Measurements from ENCODE around the gene MEPCE.

MEPCE gene

GRCh38 chr7:100476903-100477870 is 47.6 kb downstream of the MEPCE start:
- H3K4me2 ChIP-seq (ENCODE audit: insufficient read depth, low read length, poor library complexity, severe bottlenecking) = peak overlapping the region; percentile 39
- no peak overlapping the region for H3K9ac ChIP-seq (ENCODE audit: low read depth, low read length, poor library complexity)
- no peaks in the 10 kb centered on the region for H3K27me3 ChIP-seq (ENCODE audit: control insufficient read depth in 3 of 3, insufficient read depth in 3 of 3, low read depth in 1 of 3, low read length in 3 of 3)
- H3K36me3 ChIP-seq (replicated peaks in 1 of 2; ENCODE audit: control insufficient read depth in 2 of 2, insufficient read depth in 2 of 2, low read length in 2 of 2) = peaks cover 2 to 29% of the 10 kb centered on the region in 2 donors
- DNase-seq (ENCODE audit: low spot score) = no peak
- peak overlapping the region; percentile 51 for H3K14ac ChIP-seq (ENCODE audit: low read length)
- H3K4ac ChIP-seq (ENCODE audit: low read length) = no peak overlapping the region
- peaks cover 6 to 24% of the 10 kb centered on the region in 2 donors for H3K4me1 ChIP-seq (ENCODE audit: control insufficient read depth in 2 of 2, insufficient read depth in 1 of 2, low read depth in 1 of 2, low read length in 2 of 2)
- H2BK120ac ChIP-seq (ENCODE audit: low read depth, low read length) = no peak overlapping the region
- no peak overlapping the region for H4K91ac ChIP-seq (ENCODE audit: low read depth, low read length, poor library complexity)
- no peak overlapping the region for H3K23ac ChIP-seq (ENCODE audit: low read depth, low read length, poor library complexity)
- H2BK12ac ChIP-seq (ENCODE audit: low read length) = no peak overlapping the region
- no peak overlapping the region for H2AFZ ChIP-seq (ENCODE audit: low read length)
- H3K4me3 ChIP-seq (ENCODE audit: low read length in 2 of 2) = peak overlapping the region in 1 of 2 donors; percentile 80
- peaks cover 6% of the 10 kb centered on the region for H3K79me1 ChIP-seq (ENCODE audit: low read depth, low read length)
- no peak overlapping the region for H2BK15ac ChIP-seq (ENCODE audit: low read length)
- peak overlapping the region; percentile 63 for H3K18ac ChIP-seq (ENCODE audit: low read length)
- no peak overlapping the region for H4K8ac ChIP-seq (ENCODE audit: low read depth, low read length)
- no peaks in the 10 kb centered on the region for H3K9me3 ChIP-seq (replicated peaks in 1 of 2; ENCODE audit: control insufficient read depth in 2 of 2, insufficient read depth in 1 of 2, low read depth in 1 of 2, low read length in 2 of 2)
- no peak overlapping the region for H2BK5ac ChIP-seq (ENCODE audit: low read length)
- peak overlapping the region; percentile 78 for H2AK5ac ChIP-seq (ENCODE audit: low read depth, low read length)
- H3K27ac ChIP-seq (replicated peaks; ENCODE audit: low read length) = no peak overlapping the region
- no CpG with 5 or more reads among the region's 30 CpGs for WGBS, 2 donors (ENCODE audit: extremely low coverage in 2 of 2, insufficient read length in 2 of 2, insufficient replicate concordance in 1 of 2)

- Histone ChIP-seq H3K4me3 (ENCODE audit: low read length in 2 of 2) (peak overlapping the region; percentile 80 to 93), H3K23ac (ENCODE audit: low read depth, low read length, poor library complexity) (no peak overlapping the region), H2AFZ (ENCODE audit: low read length) (no peak overlapping the region), H3K4me2 (ENCODE audit: insufficient read depth, low read length, poor library complexity, severe bottlenecking) (peak overlapping the region; percentile 83), H2AK5ac (ENCODE audit: low read depth, low read length) (peak overlapping the region; percentile 78), H3K9me3 (replicated peaks in 1 of 2; ENCODE audit: control insufficient read depth in 2 of 2, insufficient read depth in 1 of 2, low read depth in 1 of 2, low read length in 2 of 2) (no peaks in the 10 kb centered on the region), H3K27ac (replicated peaks; ENCODE audit: low read length) (no peak overlapping the region), H2BK120ac (ENCODE audit: low read depth, low read length) (no peak overlapping the region), H2BK15ac (ENCODE audit: low read length) (no peak overlapping the region), H4K91ac (ENCODE audit: low read depth, low read length, poor library complexity) (no peak overlapping the region), H3K18ac (ENCODE audit: low read length) (no peak overlapping the region), H2BK5ac (ENCODE audit: low read length) (no peak overlapping the region), H3K27me3 (ENCODE audit: control insufficient read depth in 3 of 3, insufficient read depth in 3 of 3, low read depth in 1 of 3, low read length in 3 of 3) (no peaks in the 10 kb centered on the region), H3K36me3 (replicated peaks in 1 of 2; ENCODE audit: control insufficient read depth in 2 of 2, insufficient read depth in 2 of 2, low read length in 2 of 2) (peaks cover 2 to 23% of the 10 kb centered on the region in 2 donors), H3K14ac (ENCODE audit: low read length) (peak overlapping the region; percentile 51), H3K9ac (ENCODE audit: low read depth, low read length, poor library complexity) (peak overlapping the region; percentile 60), H2BK12ac (ENCODE audit: low read length) (no peak overlapping the region), H3K4ac (ENCODE audit: low read length) (no peak overlapping the region), H4K8ac (ENCODE audit: low read depth, low read length) (no peak overlapping the region), H3K4me1 (ENCODE audit: control insufficient read depth in 2 of 2, insufficient read depth in 1 of 2, low read depth in 1 of 2, low read length in 2 of 2) (peaks cover 6 to 27% of the 10 kb centered on the region in 2 donors), H3K79me1 (ENCODE audit: low read depth, low read length) (peaks cover 6% of the 10 kb centered on the region)
- WGBS, 2 donors (ENCODE audit: extremely low coverage in 2 of 2, insufficient read length in 2 of 2, insufficient replicate concordance in 1 of 2) = no CpG with 5 or more reads among the region's 16 CpGs
- DNase-seq (ENCODE audit: low spot score) = no peak
Measured at GRCh38 chr7:100477871-100478267, 48.2 kb downstream of the MEPCE start.

- Histone ChIP-seq H2BK12ac (ENCODE audit: low read length) (no peak within 1 kb of the TSS), H3K4me1 (ENCODE audit: control insufficient read depth in 2 of 2, insufficient read depth in 1 of 2, low read depth in 1 of 2, low read length in 2 of 2) (peaks cover 7 to 27% of the 10 kb centered on the region in 2 donors), H3K79me1 (ENCODE audit: low read depth, low read length) (peaks cover 9% of the 10 kb centered on the region), H3K4ac (ENCODE audit: low read length) (no peak within 1 kb of the TSS), H3K18ac (ENCODE audit: low read length) (peak within 1 kb of the TSS; percentile 98), H3K23ac (ENCODE audit: low read depth, low read length, poor library complexity) (peak within 1 kb of the TSS; percentile 97), H3K14ac (ENCODE audit: low read length) (peak within 1 kb of the TSS; percentile 31), H2AK5ac (ENCODE audit: low read depth, low read length) (peak within 1 kb of the TSS; percentile 78), H3K4me2 (ENCODE audit: insufficient read depth, low read length, poor library complexity, severe bottlenecking) (peak within 1 kb of the TSS; percentile 83), H2BK120ac (ENCODE audit: low read depth, low read length) (no peak within 1 kb of the TSS), H4K91ac (ENCODE audit: low read depth, low read length, poor library complexity) (no peak within 1 kb of the TSS), H4K8ac (ENCODE audit: low read depth, low read length) (no peak within 1 kb of the TSS), H3K27me3 (ENCODE audit: control insufficient read depth in 3 of 3, insufficient read depth in 3 of 3, low read depth in 1 of 3, low read length in 3 of 3) (no peaks in the 10 kb centered on the region), H2BK15ac (ENCODE audit: low read length) (peak within 1 kb of the TSS; percentile 89), H3K36me3 (replicated peaks in 1 of 2; ENCODE audit: control insufficient read depth in 2 of 2, insufficient read depth in 2 of 2, low read length in 2 of 2) (peaks cover 2 to 14% of the 10 kb centered on the region in 2 donors), H3K27ac (replicated peaks; ENCODE audit: low read length) (peak within 1 kb of the TSS; percentile 89), H3K9ac (ENCODE audit: low read depth, low read length, poor library complexity) (peak within 1 kb of the TSS; percentile 93), H2AFZ (ENCODE audit: low read length) (peak within 1 kb of the TSS; percentile 88), H3K9me3 (replicated peaks in 1 of 2; ENCODE audit: control insufficient read depth in 2 of 2, insufficient read depth in 1 of 2, low read depth in 1 of 2, low read length in 2 of 2) (no peaks in the 10 kb centered on the region), H3K4me3 (ENCODE audit: low read length in 2 of 2) (peak within 1 kb of the TSS; percentile 80 to 93), H2BK5ac (ENCODE audit: low read length) (peak within 1 kb of the TSS; percentile 99)
- no CpG with 5 or more reads among the region's 27 CpGs for WGBS, 2 donors (ENCODE audit: extremely low coverage in 2 of 2, insufficient read length in 2 of 2, insufficient replicate concordance in 1 of 2)
- peak; percentile 84 for DNase-seq (ENCODE audit: low spot score)
Measured at GRCh38 chr7:100478958-100479660, 49.5 kb downstream of the MEPCE start, which contains the start of gene TSC22D4. TSC22D4 (minus strand) TSS chr7:100479214; CDS start chr7:100478038, 1,176 bp downstream.
